HepG2 (cell line): ENCODE results near the gene PLOD3. TPM values are rescaled to one million over a fixed set of nuclear protein-coding genes. Genes with fewer than 3 reads are reported as not detected.

Experiments
- BHLHE40 ChIP-seq: IDR thresholded peaks from 2 replicates; pipeline ENCODE4 v1.6.1; 2011; ENCODE audit warnings: low read length, improper control_type of control experiment
- KDM1A ChIP-seq: IDR thresholded peaks from 2 replicates; pipeline ENCODE4 v1.6.1; 2016; ENCODE audit warnings: missing compliant biosample characterization
- KDM4B ChIP-seq: sonication (generic); formaldehyde crosslinking; IDR thresholded peaks from 2 replicates; pipeline ENCODE4 v1.4.0; 2020; ENCODE audit warnings: missing genetic modification reagents
- KDM5A ChIP-seq: fragments of 200-600 bp; sonication (generic); IDR thresholded peaks from 2 replicates; pipeline ENCODE4 v1.7.0; 2018; ENCODE audit warnings: antibody characterized with exemption, mild to moderate bottlenecking, low read length, borderline replicate concordance
- MAF1 ChIP-seq: sonication (generic); formaldehyde crosslinking; IDR thresholded peaks from 2 replicates; pipeline ENCODE4 v1.5.0; 2020; ENCODE audit warnings: missing genetic modification reagents, borderline replicate concordance
- NFIB ChIP-seq: sonication (generic); formaldehyde crosslinking; IDR thresholded peaks from 2 replicates; pipeline ENCODE4 v1.9.0; 2021; ENCODE audit warnings: missing genetic modification reagents, mild to moderate bottlenecking, borderline replicate concordance
- RFXAP ChIP-seq: sonication (generic); formaldehyde crosslinking; IDR thresholded peaks from 2 replicates; pipeline ENCODE4 v1.4.0; 2020; ENCODE audit warnings: missing genetic modification reagents, borderline replicate concordance
- SIX1 ChIP-seq: sonication (generic); formaldehyde crosslinking; IDR thresholded peaks from 2 replicates; pipeline ENCODE4 v1.4.0; 2020; ENCODE audit warnings: missing genetic modification reagents, borderline replicate concordance
- ZNF160 ChIP-seq: sonication (generic); formaldehyde crosslinking; IDR thresholded peaks from 2 replicates; pipeline ENCODE4 v1.8.0; 2022; ENCODE audit warnings: mild to moderate bottlenecking, inconsistent platforms, missing genetic modification reagents
- ZNF431 ChIP-seq: sonication (generic); formaldehyde crosslinking; IDR thresholded peaks from 2 replicates; pipeline ENCODE4 v1.9.0; 2022; ENCODE audit warnings: missing genetic modification reagents, low read depth, mild to moderate bottlenecking, borderline replicate concordance
- ZNF746 ChIP-seq: sonication (generic); formaldehyde crosslinking; IDR thresholded peaks from 2 replicates; pipeline ENCODE4 v1.8.0; 2022; ENCODE audit warnings: mild to moderate bottlenecking, missing genetic modification reagents
- ZNF781 ChIP-seq: sonication (generic); formaldehyde crosslinking; IDR thresholded peaks from 2 replicates; pipeline ENCODE4 v1.5.1; 2020; ENCODE audit warnings: borderline replicate concordance, mild to moderate bottlenecking, missing genetic modification reagents; ENCODE audit errors: not compliant biosample characterization
- ZNF792 ChIP-seq: IDR thresholded peaks from 2 replicates; pipeline ENCODE4 v1.6.1; 2016
- polyA plus RNA-seq, 8 experiments: library from polyadenylated mRNA; depleted of rRNA in 3 of 8; stranded (reverse) in 7 of 8; unstranded in 1 of 8; fragments of >200 nt; fragmentation: Illumina TruSeq in 4 of 8; extraction: Trizol in 4 of 8; gene quantifications; 2 replicates each; pipeline versions ENCODE4 v1.2.1 to v1.2.3, GENCODE V29; 2011 to 2016; ENCODE audit warnings: low read depth in 4 of 8, missing spikeins in 1 of 8, mixed read lengths in 1 of 8; ENCODE audit not compliant: insufficient read depth in 1 of 8
- total RNA-seq, 5 experiments: library from RNA; depleted of rRNA; stranded (reverse); fragments of >200 nt; fragmentation: Illumina TruSeq; extraction: Trizol; gene quantifications; 2 replicates each; pipeline ENCODE4 v1.2.3, GENCODE V29; 2016; ENCODE audit warnings: low read depth in 1 of 5
- TF ChIP-seq, protein P1 (sequence below): sonication (generic); formaldehyde crosslinking; IDR thresholded peaks from 2 replicates; pipeline ENCODE4 v1.4.0; 2020; ENCODE audit warnings: missing genetic modification reagents
- TF ChIP-seq, protein P2 (sequence below): sonication (generic); formaldehyde crosslinking; IDR thresholded peaks from 2 replicates; pipeline ENCODE4 v1.5.0; 2020; ENCODE audit warnings: mild to moderate bottlenecking, missing genetic modification reagents
- TF ChIP-seq, protein P3 (sequence below): IDR thresholded peaks from 2 replicates; pipeline ENCODE4 v1.6.1; 2016; ENCODE audit warnings: missing compliant biosample characterization, missing genetic modification reagents, borderline replicate concordance
- TF ChIP-seq, protein P4 (sequence below): sonication (generic); formaldehyde crosslinking; IDR thresholded peaks from 2 replicates; pipeline ENCODE4 v1.8.0; 2022; ENCODE audit warnings: mild to moderate bottlenecking, missing genetic modification reagents; ENCODE audit not compliant: insufficient replicate concordance
- TF ChIP-seq, protein P5 (sequence below): sonication (generic); formaldehyde crosslinking; IDR thresholded peaks from 2 replicates; pipeline ENCODE4 v1.5.0; 2020; ENCODE audit warnings: missing genetic modification reagents, mild to moderate bottlenecking, borderline replicate concordance
- TF ChIP-seq, protein P6 (sequence below): sonication (generic); formaldehyde crosslinking; IDR thresholded peaks from 2 replicates; pipeline ENCODE4 v1.8.0; 2022; ENCODE audit warnings: missing genetic modification reagents, mild to moderate bottlenecking, borderline replicate concordance

PLOD3 gene
- total and polyA plus RNA-seq, 2 of the 13 experiments (the other 11 are each of a cell fraction or from before 2014, with no cell fraction given), result 65.8 to 67.4 TPM

DNA sequence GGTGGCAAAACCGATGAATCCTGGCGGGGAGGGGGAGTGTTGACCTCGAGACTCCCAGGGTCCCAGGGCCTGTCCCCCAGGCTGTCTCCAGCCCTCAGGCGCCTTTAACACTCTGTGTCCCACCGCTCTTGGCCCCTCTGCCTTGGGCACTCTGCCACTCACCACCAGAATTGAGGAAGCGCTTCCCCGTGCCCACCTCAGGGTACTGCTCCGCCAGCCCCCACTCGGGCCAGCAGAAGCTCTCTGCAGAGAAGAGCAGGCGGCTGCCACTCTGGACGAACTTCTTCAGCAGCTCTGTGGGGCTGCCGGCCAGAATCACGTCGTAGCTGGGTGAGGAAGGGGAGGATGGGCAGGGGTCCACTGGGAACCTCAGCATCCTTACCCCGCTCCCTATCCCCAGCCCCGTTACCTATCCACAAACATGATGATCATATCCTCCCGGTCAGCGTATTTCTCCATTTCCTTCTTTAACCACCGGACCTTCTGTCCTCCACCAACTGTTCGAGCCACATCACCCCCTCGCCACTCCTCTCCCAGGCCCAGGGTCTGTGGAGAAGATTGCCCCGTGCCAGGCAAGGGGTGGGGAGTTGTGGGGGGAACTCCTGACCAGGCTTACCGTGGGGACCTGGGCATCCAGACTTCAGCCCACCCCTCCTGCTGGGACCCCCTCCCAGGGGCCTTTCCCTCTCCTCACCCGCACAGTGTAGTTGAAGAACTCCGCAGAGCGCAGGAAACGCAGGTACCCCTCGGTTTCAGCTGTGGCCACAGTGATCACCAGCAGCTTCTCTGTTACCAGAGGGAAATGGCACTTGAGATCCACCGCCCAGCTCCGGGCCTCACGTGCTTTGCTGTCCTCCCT is 1.2 kb downstream of the PLOD3 start (continued):
- TF ChIP-seq ZNF746 (CRISPR knock-in tag) (no peak), MAF1 (CRISPR knock-in tag) (no peak), ZNF781 (no peak), NFIB (CRISPR knock-in tag) (no peak), RFXAP (CRISPR knock-in tag) (no peak), BHLHE40 (0 out of 2 replicates have a peak, but pooled peaks have one; percentile 8), KDM4B (CRISPR knock-in tag) (no peak), SIX1 (CRISPR knock-in tag) (no peak), KDM1A (CRISPR knock-in tag) (no peak), KDM5A (no peak), ZNF160 (CRISPR knock-in tag) (no peak), ZNF431 (no peak), ZNF792 (no peak)
- TF ChIP-seq, protein P1, sequence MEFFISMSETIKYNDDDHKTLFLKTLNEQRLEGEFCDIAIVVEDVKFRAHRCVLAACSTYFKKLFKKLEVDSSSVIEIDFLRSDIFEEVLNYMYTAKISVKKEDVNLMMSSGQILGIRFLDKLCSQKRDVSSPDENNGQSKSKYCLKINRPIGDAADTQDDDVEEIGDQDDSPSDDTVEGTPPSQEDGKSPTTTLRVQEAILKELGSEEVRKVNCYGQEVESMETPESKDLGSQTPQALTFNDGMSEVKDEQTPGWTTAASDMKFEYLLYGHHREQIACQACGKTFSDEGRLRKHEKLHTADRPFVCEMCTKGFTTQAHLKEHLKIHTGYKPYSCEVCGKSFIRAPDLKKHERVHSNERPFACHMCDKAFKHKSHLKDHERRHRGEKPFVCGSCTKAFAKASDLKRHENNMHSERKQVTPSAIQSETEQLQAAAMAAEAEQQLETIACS (CRISPR knock-in tag), result no peak
- TF ChIP-seq, protein P2, sequence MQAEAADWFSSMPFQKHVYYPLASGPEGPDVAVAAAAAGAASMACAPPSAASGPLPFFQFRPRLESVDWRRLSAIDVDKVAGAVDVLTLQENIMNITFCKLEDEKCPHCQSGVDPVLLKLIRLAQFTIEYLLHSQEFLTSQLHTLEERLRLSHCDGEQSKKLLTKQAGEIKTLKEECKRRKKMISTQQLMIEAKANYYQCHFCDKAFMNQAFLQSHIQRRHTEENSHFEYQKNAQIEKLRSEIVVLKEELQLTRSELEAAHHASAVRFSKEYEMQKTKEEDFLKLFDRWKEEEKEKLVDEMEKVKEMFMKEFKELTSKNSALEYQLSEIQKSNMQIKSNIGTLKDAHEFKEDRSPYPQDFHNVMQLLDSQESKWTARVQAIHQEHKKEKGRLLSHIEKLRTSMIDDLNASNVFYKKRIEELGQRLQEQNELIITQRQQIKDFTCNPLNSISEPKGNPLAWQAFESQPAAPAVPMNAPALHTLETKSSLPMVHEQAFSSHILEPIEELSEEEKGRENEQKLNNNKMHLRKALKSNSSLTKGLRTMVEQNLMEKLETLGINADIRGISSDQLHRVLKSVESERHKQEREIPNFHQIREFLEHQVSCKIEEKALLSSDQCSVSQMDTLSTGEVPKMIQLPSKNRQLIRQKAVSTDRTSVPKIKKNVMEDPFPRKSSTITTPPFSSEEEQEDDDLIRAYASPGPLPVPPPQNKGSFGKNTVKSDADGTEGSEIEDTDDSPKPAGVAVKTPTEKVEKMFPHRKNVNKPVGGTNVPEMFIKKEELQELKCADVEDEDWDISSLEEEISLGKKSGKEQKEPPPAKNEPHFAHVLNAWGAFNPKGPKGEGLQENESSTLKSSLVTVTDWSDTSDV, result 0 out of 2 replicates have a peak, but pooled peaks have one; percentile 25
- TF ChIP-seq, protein P3, sequence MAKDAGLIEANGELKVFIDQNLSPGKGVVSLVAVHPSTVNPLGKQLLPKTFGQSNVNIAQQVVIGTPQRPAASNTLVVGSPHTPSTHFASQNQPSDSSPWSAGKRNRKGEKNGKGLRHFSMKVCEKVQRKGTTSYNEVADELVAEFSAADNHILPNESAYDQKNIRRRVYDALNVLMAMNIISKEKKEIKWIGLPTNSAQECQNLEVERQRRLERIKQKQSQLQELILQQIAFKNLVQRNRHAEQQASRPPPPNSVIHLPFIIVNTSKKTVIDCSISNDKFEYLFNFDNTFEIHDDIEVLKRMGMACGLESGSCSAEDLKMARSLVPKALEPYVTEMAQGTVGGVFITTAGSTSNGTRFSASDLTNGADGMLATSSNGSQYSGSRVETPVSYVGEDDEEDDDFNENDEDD (CRISPR knock-in tag), result no peak
- TF ChIP-seq, protein P4, sequence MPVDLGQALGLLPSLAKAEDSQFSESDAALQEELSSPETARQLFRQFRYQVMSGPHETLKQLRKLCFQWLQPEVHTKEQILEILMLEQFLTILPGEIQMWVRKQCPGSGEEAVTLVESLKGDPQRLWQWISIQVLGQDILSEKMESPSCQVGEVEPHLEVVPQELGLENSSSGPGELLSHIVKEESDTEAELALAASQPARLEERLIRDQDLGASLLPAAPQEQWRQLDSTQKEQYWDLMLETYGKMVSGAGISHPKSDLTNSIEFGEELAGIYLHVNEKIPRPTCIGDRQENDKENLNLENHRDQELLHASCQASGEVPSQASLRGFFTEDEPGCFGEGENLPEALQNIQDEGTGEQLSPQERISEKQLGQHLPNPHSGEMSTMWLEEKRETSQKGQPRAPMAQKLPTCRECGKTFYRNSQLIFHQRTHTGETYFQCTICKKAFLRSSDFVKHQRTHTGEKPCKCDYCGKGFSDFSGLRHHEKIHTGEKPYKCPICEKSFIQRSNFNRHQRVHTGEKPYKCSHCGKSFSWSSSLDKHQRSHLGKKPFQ (CRISPR knock-in tag), result no peak
- TF ChIP-seq, protein P5, sequence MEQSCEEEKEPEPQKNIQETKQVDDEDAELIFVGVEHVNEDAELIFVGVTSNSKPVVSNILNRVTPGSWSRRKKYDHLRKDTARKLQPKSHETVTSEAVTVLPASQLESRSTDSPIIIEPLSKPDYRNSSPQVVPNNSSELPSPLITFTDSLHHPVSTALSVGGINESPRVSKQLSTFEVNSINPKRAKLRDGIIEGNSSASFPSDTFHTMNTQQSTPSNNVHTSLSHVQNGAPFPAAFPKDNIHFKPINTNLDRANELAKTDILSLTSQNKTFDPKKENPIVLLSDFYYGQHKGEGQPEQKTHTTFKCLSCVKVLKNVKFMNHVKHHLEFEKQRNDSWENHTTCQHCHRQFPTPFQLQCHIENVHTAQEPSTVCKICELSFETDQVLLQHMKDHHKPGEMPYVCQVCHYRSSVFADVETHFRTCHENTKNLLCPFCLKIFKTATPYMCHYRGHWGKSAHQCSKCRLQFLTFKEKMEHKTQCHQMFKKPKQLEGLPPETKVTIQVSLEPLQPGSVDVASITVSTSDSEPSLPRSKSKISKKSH (CRISPR knock-in tag), result no peak
- TF ChIP-seq, protein P6, sequence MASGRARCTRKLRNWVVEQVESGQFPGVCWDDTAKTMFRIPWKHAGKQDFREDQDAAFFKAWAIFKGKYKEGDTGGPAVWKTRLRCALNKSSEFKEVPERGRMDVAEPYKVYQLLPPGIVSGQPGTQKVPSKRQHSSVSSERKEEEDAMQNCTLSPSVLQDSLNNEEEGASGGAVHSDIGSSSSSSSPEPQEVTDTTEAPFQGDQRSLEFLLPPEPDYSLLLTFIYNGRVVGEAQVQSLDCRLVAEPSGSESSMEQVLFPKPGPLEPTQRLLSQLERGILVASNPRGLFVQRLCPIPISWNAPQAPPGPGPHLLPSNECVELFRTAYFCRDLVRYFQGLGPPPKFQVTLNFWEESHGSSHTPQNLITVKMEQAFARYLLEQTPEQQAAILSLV, result peak; percentile 40; the same call in 1 of the 2 replicates
